Ecto neural progenitor cell (in vitro differentiated cells): ENCODE results near the gene GTF2F2.
"Not testable (repeated sequence)": the region's sequence is repeated elsewhere in the genome, so short reads cannot be mapped to it uniquely, and the experiment has no call there.

Source experiments
- DNase-seq: peaks from one replicate; pipeline ENCODE4 v3.0.0-alpha.2; 2018; ENCODE audit warnings: low spot score

The GTF2F2 gene

DNA sequence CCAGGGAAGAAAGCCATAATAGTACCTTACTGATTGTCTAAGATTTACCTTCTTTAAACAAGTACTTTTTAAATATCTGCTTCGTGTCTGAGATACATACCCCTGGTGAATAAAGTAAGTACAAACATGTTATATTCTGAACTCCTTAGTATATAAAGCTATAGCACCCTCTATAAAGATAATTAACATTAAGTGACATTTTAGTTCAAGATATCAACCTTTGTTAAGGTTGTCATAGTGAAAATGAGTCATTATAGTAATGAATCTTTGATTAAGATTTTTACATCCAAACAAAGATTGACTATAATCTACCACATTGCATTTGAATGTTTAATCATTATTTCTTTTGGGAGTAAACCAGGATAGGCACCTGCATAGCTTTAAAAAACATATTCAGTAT lies 135.9 kb downstream of the GTF2F2 start:
- DNase-seq = no peak

- no peak for DNase-seq
These were observed 137.5 kb downstream of the GTF2F2 start for GRCh38 chr13:45257638-45258333.

DNA sequence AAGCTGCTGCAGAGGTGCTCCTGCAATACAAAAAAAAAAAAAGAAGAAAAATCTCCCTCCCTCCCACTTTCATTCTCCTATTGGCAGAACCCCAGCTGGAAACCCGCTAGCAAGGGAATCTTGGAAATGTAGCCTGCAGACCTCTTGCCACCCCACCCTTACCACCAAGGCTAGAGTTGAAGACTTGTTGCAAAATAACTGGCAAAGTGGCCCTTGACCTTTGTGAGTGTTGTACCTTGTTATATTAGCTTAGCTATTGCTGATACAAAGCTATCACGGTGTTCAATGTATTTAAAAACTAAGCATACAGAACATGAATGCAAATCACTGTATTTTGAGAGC lies 138.0 kb downstream of the GTF2F2 start:
- DNase-seq = no peak

DNA sequence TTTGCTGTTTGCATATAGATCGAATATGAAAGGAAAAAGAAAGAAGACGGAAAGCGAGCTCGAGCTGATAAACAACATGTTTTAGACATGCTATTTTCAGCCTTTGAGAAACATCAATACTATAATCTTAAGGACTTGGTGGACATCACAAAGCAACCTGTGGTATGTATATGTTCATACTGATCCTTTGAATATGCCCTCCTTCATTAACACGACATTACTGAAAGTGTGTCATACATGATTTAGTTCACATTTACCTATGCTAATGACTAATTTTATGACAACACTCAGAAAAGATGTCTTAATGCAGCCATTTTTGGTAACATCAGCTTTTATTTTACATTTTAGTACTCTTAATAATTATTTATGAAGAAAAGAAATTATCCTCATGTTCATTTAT lies 146.9 kb downstream of the GTF2F2 start:
- no peak for DNase-seq

DNA sequence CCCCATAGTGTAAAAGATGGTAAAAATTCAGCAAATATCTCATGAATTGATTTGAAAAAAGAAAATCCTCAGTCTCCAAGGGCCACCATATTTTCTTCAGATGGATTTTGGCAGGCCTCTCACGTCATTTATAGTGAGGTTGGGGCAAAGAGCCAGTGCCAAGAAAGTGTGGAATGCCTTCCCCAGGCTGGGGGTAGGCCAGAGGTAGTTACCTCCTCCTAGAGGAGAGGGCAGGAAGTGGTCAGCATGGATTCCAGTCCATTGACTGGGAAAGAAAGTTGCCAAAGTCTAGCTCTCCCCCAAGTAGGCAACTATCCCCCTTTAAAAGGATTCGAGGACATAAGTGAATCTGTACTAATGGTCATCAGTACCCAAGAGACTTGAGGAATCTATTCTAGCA lies 148.9 kb downstream of the GTF2F2 start:
- no peak for DNase-seq

GRCh38 chr13:45276913-45277312 lies 156.6 kb downstream of the GTF2F2 start:
- DNase-seq = no peak

GRCh38 chr13:45278096-45278645 lies 157.9 kb downstream of the GTF2F2 start:
- no peak for DNase-seq

GRCh38 chr13:45280011-45280410 lies 159.7 kb downstream of the GTF2F2 start:
- DNase-seq = no peak

DNA sequence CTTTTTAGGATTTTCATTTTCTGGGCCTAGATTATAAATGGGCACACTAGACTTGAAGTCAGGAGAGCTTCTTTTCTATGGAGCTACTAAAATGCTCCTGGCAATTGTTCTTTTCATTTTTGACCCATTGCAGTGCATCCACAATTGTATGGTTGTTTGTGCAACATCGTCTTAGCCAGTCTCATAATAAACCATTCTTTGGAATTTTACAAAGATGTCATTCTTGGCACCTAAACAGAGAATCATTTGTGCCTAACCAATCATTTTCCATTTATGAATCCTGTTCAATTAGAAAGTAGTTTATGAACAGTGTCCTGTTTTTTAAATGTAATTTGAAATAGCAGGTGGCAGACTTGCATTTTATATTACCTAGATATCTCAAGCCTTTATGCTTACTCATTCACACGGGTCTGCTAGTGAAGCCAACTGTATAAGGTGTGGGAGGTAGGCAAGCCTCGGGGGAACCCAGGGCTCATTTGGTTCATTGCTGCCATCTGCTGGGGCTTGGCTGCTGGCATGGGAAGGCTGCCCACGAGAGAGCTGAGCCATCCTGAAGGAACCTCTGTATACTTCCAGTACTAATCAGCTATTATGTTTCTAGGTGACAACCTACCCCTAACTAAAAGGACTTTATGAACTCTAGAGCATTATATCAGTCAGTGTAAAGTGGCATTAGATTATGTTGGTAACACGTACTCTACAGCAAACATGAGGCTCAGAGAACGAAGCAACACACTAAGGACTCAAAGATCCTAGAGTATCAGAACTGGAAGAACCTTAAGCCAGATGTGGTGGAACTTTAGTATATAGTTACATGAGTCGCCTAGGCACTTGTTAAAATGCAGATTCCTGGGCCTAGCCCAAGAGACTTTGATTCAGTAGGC lies 160.7 kb downstream of the GTF2F2 start:
- DNase-seq = peak; percentile 60

DNA sequence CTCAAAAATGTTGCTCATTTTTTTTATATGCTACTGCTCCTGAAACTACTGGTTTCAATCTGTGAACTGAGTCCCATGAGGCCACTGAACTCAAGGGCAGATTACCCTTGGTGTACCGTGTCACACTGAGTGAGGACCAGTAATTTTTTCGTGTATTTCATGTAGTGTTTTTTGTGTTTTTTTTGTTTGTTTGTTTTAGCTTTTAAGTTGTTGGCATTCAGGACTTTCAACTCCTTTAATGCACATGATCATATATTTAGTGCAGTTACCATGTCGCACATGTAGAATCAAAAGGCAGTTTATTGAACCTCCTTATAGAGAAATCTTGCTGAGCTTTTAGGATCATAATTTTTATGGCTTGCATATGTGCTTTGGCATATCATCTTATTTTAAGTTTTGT lies 162.7 kb downstream of the GTF2F2 start:
- no peak for DNase-seq

- no peak for DNase-seq
These were observed 169.7 kb downstream of the GTF2F2 start for GRCh38 chr13:45289936-45290563.

- DNase-seq = no peak
These were observed 171.9 kb downstream of the GTF2F2 start for GRCh38 chr13:45292176-45292575.

GRCh38 chr13:45295536-45295935 lies 175.2 kb downstream of the GTF2F2 start:
- DNase-seq = no peak

DNA sequence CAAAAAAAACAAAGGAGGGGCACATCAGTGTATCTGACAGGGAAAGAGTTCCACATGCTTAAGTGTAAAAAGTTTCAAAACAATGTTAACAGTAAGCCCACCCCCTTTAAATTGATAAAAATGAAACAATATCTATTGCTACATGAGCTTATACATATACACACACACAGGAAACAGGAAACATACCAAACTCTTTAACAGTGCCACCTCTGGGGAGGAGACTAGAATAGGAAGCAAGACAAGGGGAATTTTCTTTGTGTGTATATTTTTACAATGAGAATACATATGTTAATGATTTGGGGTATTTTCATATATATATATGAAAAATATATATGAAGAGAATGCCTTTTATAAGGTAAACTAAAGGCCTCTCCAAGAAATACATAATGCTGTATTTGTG lies 175.9 kb downstream of the GTF2F2 start:
- no peak for DNase-seq

GRCh38 chr13:45297456-45298205 lies 177.3 kb downstream of the GTF2F2 start:
- no peak for DNase-seq

DNA sequence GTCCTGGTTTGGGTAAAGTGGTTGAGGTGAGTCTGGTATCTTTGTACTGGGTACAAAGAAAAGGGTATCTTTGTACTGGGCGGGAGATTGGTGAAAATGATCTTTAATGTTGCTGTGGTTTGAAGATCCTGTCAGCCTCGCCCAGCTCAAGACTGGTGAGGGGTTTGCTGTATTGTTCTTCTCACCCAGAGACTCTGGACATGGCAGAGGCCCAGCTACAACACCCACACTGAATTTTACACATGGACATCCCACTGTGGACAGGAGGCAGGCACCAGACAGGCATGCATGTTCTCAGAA lies 177.8 kb downstream of the GTF2F2 start:
- DNase-seq = no peak

- DNase-seq = not testable (repeated sequence)
These were observed 178.2 kb downstream of the GTF2F2 start for GRCh38 chr13:45298550-45298949.

- DNase-seq = no peak
These were observed 178.9 kb downstream of the GTF2F2 start for GRCh38 chr13:45299194-45299593.

- DNase-seq = no peak
These were observed 180.1 kb downstream of the GTF2F2 start for GRCh38 chr13:45300190-45300985.

DNA sequence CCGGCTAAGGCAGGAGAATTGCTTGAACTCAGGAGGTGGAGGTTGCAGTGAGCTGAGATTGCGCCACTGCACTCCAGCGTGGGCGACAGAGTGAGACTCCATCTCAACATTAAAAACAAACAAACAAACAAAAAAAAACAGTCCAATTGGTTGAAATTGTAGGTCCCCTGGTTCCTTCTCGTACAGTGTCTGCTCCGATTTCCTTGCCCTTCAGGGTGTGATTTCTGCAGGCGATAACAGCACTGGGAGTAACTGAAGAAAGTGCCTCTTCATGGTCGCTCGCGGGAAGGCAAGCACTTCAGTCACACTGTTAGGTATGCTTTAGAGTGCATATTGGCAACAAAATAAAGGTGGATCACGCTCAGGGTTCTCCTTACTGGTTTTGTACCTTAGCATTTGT lies 181.0 kb downstream of the GTF2F2 start:
- DNase-seq = no peak

DNA sequence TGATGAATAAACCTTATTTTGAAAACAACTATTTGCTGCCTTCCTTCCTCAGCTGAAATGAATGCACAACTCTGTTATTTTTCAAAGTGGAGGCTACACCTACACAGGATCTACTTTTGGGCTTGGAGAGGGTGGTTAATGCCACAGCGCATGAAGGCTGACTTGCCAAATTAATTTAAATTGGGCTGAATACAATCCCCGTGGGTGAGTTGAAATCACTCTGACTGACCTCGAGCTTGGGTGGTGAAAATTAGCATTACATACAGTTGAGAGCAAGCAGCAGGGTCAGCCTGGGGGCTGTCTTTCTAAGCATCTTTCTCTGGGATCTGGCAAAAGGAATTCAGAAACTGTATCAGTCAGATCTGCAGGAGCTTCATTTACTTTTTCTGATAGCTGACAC lies 182.2 kb downstream of the GTF2F2 start:
- no peak for DNase-seq
